ENCODE data around the gene TWIST2.

TWIST2 gene

DNA sequence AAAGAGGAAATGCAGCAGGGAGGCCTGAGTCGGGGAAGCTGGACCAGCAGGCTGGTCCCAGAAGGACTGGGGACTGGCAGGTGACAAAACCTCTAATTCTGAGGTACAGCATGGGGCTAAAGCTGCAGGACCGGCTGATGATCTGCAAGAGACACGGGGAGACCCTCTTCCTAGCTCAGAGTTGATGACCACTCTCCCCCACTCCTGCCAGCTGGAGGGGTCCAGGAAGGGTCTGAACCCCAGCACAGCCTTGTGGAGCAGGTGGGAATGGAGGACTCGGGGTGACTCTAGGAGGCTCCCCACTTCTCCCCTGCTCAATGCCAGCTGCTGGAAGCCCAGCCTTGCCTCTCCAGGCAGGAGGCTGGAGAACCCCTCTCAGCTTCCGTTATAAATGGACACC is 67.7 kb downstream of the TWIST2 start:
- DNase-seq (ENCODE audit: low read depth), result no peak
- TF ChIP-seq, protein P1, sequence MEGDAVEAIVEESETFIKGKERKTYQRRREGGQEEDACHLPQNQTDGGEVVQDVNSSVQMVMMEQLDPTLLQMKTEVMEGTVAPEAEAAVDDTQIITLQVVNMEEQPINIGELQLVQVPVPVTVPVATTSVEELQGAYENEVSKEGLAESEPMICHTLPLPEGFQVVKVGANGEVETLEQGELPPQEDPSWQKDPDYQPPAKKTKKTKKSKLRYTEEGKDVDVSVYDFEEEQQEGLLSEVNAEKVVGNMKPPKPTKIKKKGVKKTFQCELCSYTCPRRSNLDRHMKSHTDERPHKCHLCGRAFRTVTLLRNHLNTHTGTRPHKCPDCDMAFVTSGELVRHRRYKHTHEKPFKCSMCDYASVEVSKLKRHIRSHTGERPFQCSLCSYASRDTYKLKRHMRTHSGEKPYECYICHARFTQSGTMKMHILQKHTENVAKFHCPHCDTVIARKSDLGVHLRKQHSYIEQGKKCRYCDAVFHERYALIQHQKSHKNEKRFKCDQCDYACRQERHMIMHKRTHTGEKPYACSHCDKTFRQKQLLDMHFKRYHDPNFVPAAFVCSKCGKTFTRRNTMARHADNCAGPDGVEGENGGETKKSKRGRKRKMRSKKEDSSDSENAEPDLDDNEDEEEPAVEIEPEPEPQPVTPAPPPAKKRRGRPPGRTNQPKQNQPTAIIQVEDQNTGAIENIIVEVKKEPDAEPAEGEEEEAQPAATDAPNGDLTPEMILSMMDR (IDR thresholded peaks at IDR 0.05; ENCODE audit: insufficient read depth, low read depth, low read length, missing control alignments), result no peak
- no peak overlapping the region for H3K4me3 ChIP-seq (ENCODE audit: low read length)

DNA sequence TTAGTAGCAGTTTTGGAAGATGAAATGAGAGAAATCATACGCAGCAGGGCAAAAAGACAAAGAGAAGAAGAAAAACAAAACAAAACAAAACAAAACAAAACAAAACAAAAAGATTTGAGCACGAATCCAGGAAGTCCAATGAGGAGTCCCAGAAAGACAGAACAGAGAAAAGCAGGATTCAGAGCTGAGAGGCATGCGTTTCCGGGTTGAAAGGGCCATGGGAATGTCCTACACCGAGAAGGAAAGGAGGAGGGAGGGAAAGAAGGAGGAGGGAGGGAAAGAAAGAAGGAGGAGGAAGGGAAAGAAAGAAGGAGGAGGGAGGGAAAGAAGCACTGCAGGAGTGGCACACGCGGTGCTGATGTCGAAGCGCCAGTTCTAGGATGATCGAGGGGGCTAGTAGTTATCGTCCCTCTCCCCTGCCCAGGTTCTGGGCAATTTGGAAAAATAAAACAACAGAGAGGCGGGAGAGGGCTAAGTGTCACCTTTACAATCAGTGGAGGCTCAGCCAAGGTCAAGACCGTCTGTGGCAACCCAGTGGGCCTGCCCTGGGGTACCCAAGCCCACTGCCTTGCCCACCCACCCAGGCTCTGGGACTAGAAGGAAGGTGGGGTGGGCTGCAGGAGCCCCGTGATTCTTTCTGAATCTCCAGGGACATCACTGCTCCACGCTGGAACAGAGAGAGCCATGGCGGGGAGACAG is 68.4 kb downstream of the TWIST2 start:
- no peak for DNase-seq (ENCODE audit: low read depth)
- TF ChIP-seq, protein P1 (IDR thresholded peaks at IDR 0.05; ENCODE audit: insufficient read depth, low read depth, low read length, missing control alignments), result no peak
- no peak overlapping the region for H3K4me3 ChIP-seq (ENCODE audit: low read length)

DNA sequence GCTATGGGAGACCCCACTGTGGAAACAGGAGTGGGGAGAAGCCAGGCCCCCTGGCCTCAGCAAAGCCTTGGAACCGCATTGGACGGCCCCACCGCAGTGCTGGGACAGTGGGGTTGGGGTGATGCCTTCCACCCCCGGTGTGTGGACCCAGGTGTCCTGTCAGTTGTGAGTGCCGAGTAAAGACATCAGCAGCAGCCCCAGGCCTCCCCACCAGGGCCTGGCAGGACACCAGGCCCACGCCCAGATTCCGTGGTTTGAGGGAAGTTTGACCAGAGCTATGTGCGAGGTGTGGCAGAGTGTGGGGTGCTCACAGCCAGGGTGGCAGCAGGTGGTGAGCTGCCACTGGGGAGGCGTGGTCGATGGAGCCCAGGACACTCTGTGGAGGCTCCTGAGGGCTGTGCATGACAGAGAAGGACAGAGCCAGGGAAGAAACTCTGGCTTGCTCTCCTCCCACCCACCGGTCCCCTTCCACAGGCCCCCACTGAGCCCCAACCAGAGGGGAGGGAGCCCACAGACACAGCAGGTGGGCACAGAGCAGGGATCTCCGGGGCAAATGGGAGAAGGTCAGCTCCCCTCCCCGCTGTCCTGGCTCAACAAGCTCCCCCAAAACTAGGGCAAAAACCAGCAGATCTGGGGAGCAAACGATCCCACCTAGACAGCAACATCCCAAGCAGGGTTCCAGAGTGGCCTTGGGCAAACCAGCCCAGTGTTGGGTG is 69.1 kb downstream of the TWIST2 start:
- no peak overlapping the region for H3K4me3 ChIP-seq (ENCODE audit: low read length)
- DNase-seq (ENCODE audit: low read depth), result no peak
- TF ChIP-seq, protein P1 (IDR thresholded peaks at IDR 0.05; ENCODE audit: insufficient read depth, low read depth, low read length, missing control alignments), result no peak

DNA sequence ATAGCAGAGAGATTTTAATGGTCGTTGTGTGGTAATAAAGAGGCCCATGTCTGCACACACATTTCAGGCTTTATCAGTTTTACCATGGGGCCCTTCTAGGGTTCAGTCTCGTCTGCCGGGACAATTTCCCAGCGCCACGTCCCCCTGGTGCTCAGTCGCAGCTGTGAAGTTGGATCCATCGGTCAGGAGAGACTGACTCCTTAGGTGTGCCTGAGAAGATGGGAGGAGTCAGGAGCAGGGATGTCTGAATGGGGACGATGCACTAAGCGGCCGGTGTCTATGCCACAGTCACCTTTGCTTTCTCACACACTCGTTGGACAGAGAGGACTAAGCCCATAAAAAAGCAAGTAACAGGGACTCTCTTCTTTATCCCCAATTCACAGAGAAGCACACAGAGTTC is 71.4 kb downstream of the TWIST2 start:
- no peak overlapping the region for H3K4me3 ChIP-seq (ENCODE audit: low read length)
- TF ChIP-seq, protein P1 (IDR thresholded peaks at IDR 0.05; ENCODE audit: insufficient read depth, low read depth, low read length, missing control alignments), result no peak
- no peak for DNase-seq (ENCODE audit: low read depth)

DNA sequence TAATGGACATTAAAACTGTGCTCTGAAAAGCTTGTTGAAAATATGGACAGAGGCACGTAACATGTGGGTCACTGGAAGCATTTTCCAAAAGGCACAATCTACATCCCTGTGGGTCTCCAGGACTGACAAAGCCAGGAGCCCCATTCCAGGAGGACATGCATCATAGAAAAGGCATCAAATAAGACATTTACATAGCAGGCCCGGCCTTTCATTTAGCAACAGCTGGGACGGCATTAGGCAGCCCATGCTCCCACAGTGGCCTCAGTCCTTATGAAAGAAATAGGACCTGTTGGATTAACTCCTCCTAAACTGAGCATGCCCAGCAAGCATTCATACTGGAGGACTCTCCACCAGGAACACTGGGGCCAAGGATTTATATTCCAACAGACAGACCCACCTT is 72.2 kb downstream of the TWIST2 start:
- no peak for DNase-seq (ENCODE audit: low read depth)
- TF ChIP-seq, protein P1 (IDR thresholded peaks at IDR 0.05; ENCODE audit: insufficient read depth, low read depth, low read length, missing control alignments), result no peak
- no peak overlapping the region for H3K4me3 ChIP-seq (ENCODE audit: low read length)

DNA sequence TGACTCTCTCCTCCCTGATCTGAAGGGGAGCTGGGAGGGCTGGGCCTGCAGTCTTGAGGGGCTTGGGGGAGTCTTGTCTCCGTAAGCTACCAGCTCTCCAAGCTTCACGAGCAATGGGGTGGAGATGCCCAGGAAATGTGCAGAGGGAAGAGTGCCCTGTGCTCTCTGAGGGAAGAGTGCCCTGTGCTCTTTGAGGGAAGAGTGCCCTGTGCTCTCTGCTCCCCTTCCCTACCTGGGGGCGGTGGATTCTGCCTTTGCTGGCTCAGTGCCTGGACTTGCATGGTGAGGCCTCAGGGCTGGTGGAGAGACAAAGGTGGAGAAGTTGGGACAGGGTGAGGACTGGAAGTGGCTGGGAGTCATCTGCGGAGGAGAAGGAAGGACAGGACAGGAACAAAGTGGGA is 72.7 kb downstream of the TWIST2 start:
- TF ChIP-seq, protein P1 (IDR thresholded peaks at IDR 0.05; ENCODE audit: insufficient read depth, low read depth, low read length, missing control alignments), result no peak
- no peak for DNase-seq (ENCODE audit: low read depth)
- H3K4me3 ChIP-seq (ENCODE audit: low read length), result no peak overlapping the region

All from epithelial cell of esophagus (primary cell).